A549 (cell line): ENCODE measurements around the gene IDUA. TPM values are rescaled to one million over a fixed set of nuclear protein-coding genes. Genes with fewer than 3 reads are reported as not detected.

ENCODE experiments used
- ATAC-seq, 2 experiments: fragments of 200-7000 bp in 1 of 2; fragments of >200 bp in 1 of 2; cut with Nextera tagmentation in 1 of 2; cut with Tn5 transposase in 1 of 2; 3 replicates each; pipeline versions ENCODE4 v1.8.0 to v1.9.1; 2018 to 2020; ENCODE audit warnings: mild to moderate bottlenecking in 1 of 2, moderate library complexity in 1 of 2
- CTCF ChIA-PET: fragments of 300-600 bp; sonication (Branson Sonifier 250); formaldehyde crosslinking; extraction: SDS; loops from one replicate; lab custom pipeline; 2021; ENCODE audit warnings: antibody characterized with exemption, inconsistent platforms; lab: Yijun Ruan, JAX
- POLR2A ChIA-PET: fragments of 350-600 bp; formaldehyde crosslinking; extraction: SDS; loops from one replicate; lab custom pipeline; 2021; ENCODE audit warnings: antibody characterized with exemption, inconsistent platforms; lab: Yijun Ruan, JAX
- DNase-seq, 2 experiments: peaks; one replicate each; pipeline versions ENCODE4 v3.0.0 to v3.0.0-alpha.2; 2011 to 2016; ENCODE audit warnings: low read depth in 1 of 2, low spot score in 1 of 2
- FAIRE-seq: peaks from 2 replicates; lab custom pipeline; 2011; peaks lifted over from hg19 to GRCh38; lab: Jason Lieb, UNC
- H3K27ac ChIP-seq, 2 experiments: fragments of >200 bp; sonication (Bioruptor Twin); formaldehyde crosslinking; 3 replicates each; pipeline ENCODE4 v1.5.1; 2016 to 2017
- H3K4me1 ChIP-seq: fragments of >200 bp; sonication (Bioruptor Twin); formaldehyde crosslinking; 3 replicates; pipeline ENCODE4 v1.6.1; 2016
- H3K4me2 ChIP-seq: fragments of >200 bp; sonication (Bioruptor Twin); formaldehyde crosslinking; 3 replicates; pipeline ENCODE4 v1.6.1; 2016
- H3K4me3 ChIP-seq: fragments of >200 bp; sonication (Bioruptor Twin); formaldehyde crosslinking; 3 replicates; pipeline ENCODE4 v1.5.1; 2016
- H3K9me3 ChIP-seq: fragments of >200 bp; sonication (Bioruptor Twin); formaldehyde crosslinking; 3 replicates; pipeline ENCODE4 v1.6.1; 2016
- BCL3 ChIP-seq: fragments of >200 bp; sonication (Bioruptor Twin); formaldehyde crosslinking; IDR thresholded peaks from 3 replicates; pipeline ENCODE4 v1.6.1; 2016
- CBX2 ChIP-seq: fragments of 200-600 bp; sonication (generic); IDR thresholded peaks from 2 replicates; pipeline ENCODE4 v1.6.1; 2016; ENCODE audit warnings: low read depth, mild to moderate bottlenecking, borderline replicate concordance
- CHD4 ChIP-seq: fragments of 200-600 bp; sonication (generic); IDR thresholded peaks from 2 replicates; pipeline ENCODE4 v1.6.1; 2016; ENCODE audit warnings: antibody characterized with exemption, mild to moderate bottlenecking, borderline replicate concordance
- EHF ChIP-seq: fragments of 250-450 bp; sonication (Bioruptor Pico); IDR thresholded peaks from 2 replicates; pipeline ENCODE4 v1.5.0; 2020; ENCODE audit warnings: mild to moderate bottlenecking
- ESRRA ChIP-seq: fragments of 150-350 bp; IDR thresholded peaks from 2 replicates; pipeline ENCODE4 v1.6.1; 2014; ENCODE audit warnings: mild to moderate bottlenecking, low read length, borderline replicate concordance
- FOSL2 ChIP-seq, 2 experiments: fragments of 450-650 bp in 1 of 2; fragments of >200 bp in 1 of 2; sonication (Bioruptor Twin) in 1 of 2; formaldehyde crosslinking; IDR thresholded peaks; 2 replicates each; pipeline versions ENCODE4 v1.5.0 to v1.6.1; 2016 to 2020; ENCODE audit warnings: mild to moderate bottlenecking in 1 of 2, moderate library complexity in 1 of 2
- GATA3 ChIP-seq: IDR thresholded peaks from 2 replicates; pipeline ENCODE4 v1.6.1; 2012; ENCODE audit warnings: borderline replicate concordance
- HEYL ChIP-seq: fragments of 250-450 bp; sonication (Bioruptor Pico); IDR thresholded peaks from 2 replicates; pipeline ENCODE4 v1.8.0; 2021; ENCODE audit warnings: mild to moderate bottlenecking, moderate library complexity
- HMGXB4 ChIP-seq: fragments of 250-450 bp; sonication (Bioruptor Pico); IDR thresholded peaks from 2 replicates; pipeline ENCODE4 v1.5.0; 2021; ENCODE audit warnings: mild to moderate bottlenecking, moderate library complexity, borderline replicate concordance
- KDM1A ChIP-seq: fragments of 200-600 bp; sonication (generic); IDR thresholded peaks from 2 replicates; pipeline ENCODE4 v1.6.1; 2016; ENCODE audit warnings: low read depth, mild to moderate bottlenecking
- KDM5A ChIP-seq: fragments of 200-600 bp; sonication (generic); IDR thresholded peaks from 2 replicates; pipeline ENCODE4 v1.6.1; 2016; ENCODE audit warnings: antibody characterized with exemption, mild to moderate bottlenecking
- MAFK ChIP-seq: fragments of 450-650 bp; IDR thresholded peaks from 2 replicates; pipeline ENCODE4 v1.6.1; 2014; ENCODE audit not compliant: partially characterized antibody
- NR3C1 ChIP-seq: fragments of >200 bp; sonication (Bioruptor Twin); formaldehyde crosslinking; IDR thresholded peaks from 3 replicates; pipeline ENCODE4 v1.6.1; 2017
- PBX3 ChIP-seq: IDR thresholded peaks from 2 replicates; pipeline ENCODE4 v1.6.1; 2012
- POLR2AphosphoS2 ChIP-seq: conservative IDR thresholded peaks from 2 replicates; pipeline ENCODE4 v1.6.1; 2012; ENCODE audit warnings: low read length, improper control_type of control experiment, inconsistent platforms
- RAD21 ChIP-seq, 2 experiments: fragments of >200 bp in 1 of 2; sonication (Bioruptor Twin) in 1 of 2; formaldehyde crosslinking in 1 of 2; IDR thresholded peaks in 1 of 2; conservative IDR thresholded peaks in 1 of 2; 2 replicates in 1 of 2; 3 replicates in 1 of 2; pipeline ENCODE4 v1.6.1; 2012 to 2018; ENCODE audit warnings: inconsistent platforms in 1 of 2
- RARB ChIP-seq: fragments of 250-450 bp; sonication (Bioruptor Pico); IDR thresholded peaks from 2 replicates; pipeline ENCODE4 v1.8.0; 2021; ENCODE audit warnings: mild to moderate bottlenecking, moderate library complexity
- RCOR1 ChIP-seq: fragments of 150-350 bp; IDR thresholded peaks from 2 replicates; pipeline ENCODE4 v1.6.1; 2014; ENCODE audit warnings: antibody characterized with exemption, low read length, low read depth
- RNF2 ChIP-seq: fragments of 200-600 bp; sonication (generic); IDR thresholded peaks from 2 replicates; pipeline ENCODE4 v1.6.1; 2016; ENCODE audit warnings: low read depth, mild to moderate bottlenecking, antibody characterized with exemption, moderate library complexity, borderline replicate concordance
- SMC3 ChIP-seq: fragments of >200 bp; sonication (Bioruptor Twin); formaldehyde crosslinking; IDR thresholded peaks from 3 replicates; pipeline ENCODE4 v1.6.1; 2018; ENCODE audit warnings: inconsistent platforms
- ZC3H11A ChIP-seq: fragments of 450-650 bp; IDR thresholded peaks from 2 replicates; pipeline ENCODE4 v1.6.1; 2014; ENCODE audit warnings: antibody characterized with exemption, mild to moderate bottlenecking
- ZFP36 ChIP-seq: fragments of 450-650 bp; IDR thresholded peaks from 2 replicates; pipeline ENCODE4 v1.6.1; 2014; ENCODE audit warnings: borderline replicate concordance; ENCODE audit not compliant: partially characterized antibody
- ZNF302 ChIP-seq: fragments of 250-450 bp; sonication (Bioruptor Pico); IDR thresholded peaks from 2 replicates; pipeline ENCODE4 v1.9.0; 2021; ENCODE audit warnings: inconsistent platforms, mild to moderate bottlenecking, moderate library complexity
- WGBS: methylation state at CpG from one replicate; pipeline ENCODE4 v1.1.6; 2017; ENCODE audit errors: missing lambda C conversion rate; 5-methylcytosine and 5-hydroxymethylcytosine counted together
- polyA plus RNA-seq, 4 experiments: library from polyadenylated mRNA; depleted of rRNA in 3 of 4; stranded (reverse); fragments of >200 nt; fragmentation: RNase III in 1 of 4; extraction: RNeasy Plus Mini Kit Qiagen cat#74134 plus additional on column Dnase treatment in 1 of 4; gene quantifications; 2 replicates in 3 of 4; 3 replicates in 1 of 4; pipeline ENCODE4 v1.2.3, GENCODE V29; 2011 to 2017

The IDUA gene
- polyA plus RNA-seq, 2 of the 4 experiments (the other 2 are of a cell fraction) = 3.1 to 19.4 TPM

GRCh38 chr4:952881-953573 is 33.8 kb upstream of the IDUA start:
- ATAC-seq = no peak
- ChIA-PET CTCF (no interaction called here), POLR2A (no interaction called here)
- H3K4me3 ChIP-seq = no peak overlapping the region
- no peak for DNase-seq
- no peak for TF ChIP-seq POLR2AphosphoS2
- TF ChIP-seq RCOR1 = no peak
- TF ChIP-seq RARB (CRISPR knock-in tag) = no peak
- no peak for TF ChIP-seq MAFK
- no peak for TF ChIP-seq RAD21 (conservative IDR thresholded peaks at IDR 0.05 in 1 of 2, IDR thresholded peaks at IDR 0.05 in 1 of 2)
- TF ChIP-seq PBX3 = no peak
- TF ChIP-seq GATA3 = no peak
- TF ChIP-seq KDM1A = no peak
- no peak for TF ChIP-seq ZNF302
- no peak for TF ChIP-seq HEYL (CRISPR knock-in tag)
- TF ChIP-seq HMGXB4 (CRISPR knock-in tag) = no peak
- no peak for TF ChIP-seq NR3C1
- no peak for TF ChIP-seq RNF2
- no peak for TF ChIP-seq EHF (CRISPR knock-in tag)
- 86% methylated on average over 17 of the region's 28 CpGs for WGBS
- no peak overlapping the region for H3K4me2 ChIP-seq
- H3K9me3 ChIP-seq = no peaks in the 10 kb centered on the region
- no peak overlapping the region for H3K27ac ChIP-seq
- no peak for FAIRE-seq
- no peaks in the 10 kb centered on the region for H3K4me1 ChIP-seq

GRCh38 chr4:953574-953915 is 33.3 kb upstream of the IDUA start:
- CTCF ChIA-PET = no interaction called here
- no peaks in the 10 kb centered on the region for H3K4me1 ChIP-seq
- no peak overlapping the region for H3K4me2 ChIP-seq
- DNase-seq = no peak
- 99% methylated on average over 13 of the region's 13 CpGs for WGBS
- TF ChIP-seq ESRRA (no peak), ZNF302 (no peak), SMC3 (no peak), CHD4 (no peak), KDM5A (no peak), FOSL2 (IDR thresholded peaks at IDR 0.05) (no peak), FOSL2 (CRISPR knock-in tag; IDR thresholded peaks at IDR 0.05) (no peak), CBX2 (no peak)
- H3K4me3 ChIP-seq = no peak overlapping the region
- no peaks in the 10 kb centered on the region for H3K9me3 ChIP-seq
- no peak for ATAC-seq
- FAIRE-seq = no peak
- H3K27ac ChIP-seq = no peak overlapping the region
- POLR2A ChIA-PET = no interaction called here

GRCh38 chr4:954211-955020 is 32.4 kb upstream of the IDUA start:
- CTCF ChIA-PET = no interaction called here
- TF ChIP-seq ZC3H11A (no peak), BCL3 (no peak), ZFP36 (no peak)
- TF ChIP-seq, all 56 proteins: peak for 0
- no peak overlapping the region for H3K4me2 ChIP-seq
- no peak overlapping the region for H3K27ac ChIP-seq
- WGBS = 82% methylated on average over 17 of the region's 17 CpGs
- DNase-seq (no peak), ATAC-seq (no peak), FAIRE-seq (no peak)
- POLR2A ChIA-PET = no interaction called here
- H3K4me1 ChIP-seq = no peaks in the 10 kb centered on the region
- H3K9me3 ChIP-seq = no peaks in the 10 kb centered on the region
- H3K4me3 ChIP-seq = no peak overlapping the region
